Activated CD4-positive, alpha-beta T cell treated with anti-CD3 and anti-CD28 coated beads, Interleukin-2, Interleukin-6, amounts not matched to agents 100 ng/mL and 50 ng/mL, durations not matched to agents 16 hours and 8 hours (primary cell): Measurements from ENCODE around the gene PRRC2C.
A peak's percentile ranks its signal among the peaks of the same experiment; 100 is the strongest.
"Not testable (repeated sequence)": the region's sequence is repeated elsewhere in the genome, so short reads cannot be mapped to it uniquely, and the experiment has no call there.

Experiments used
- DNase-seq: peaks from one replicate; pipeline ENCODE4 v3.0.0-alpha.2; 2020

The PRRC2C gene

GRCh38 chr1:171485375-171486047, at the start of gene PRRC2C:
Gene PRRC2C, plus strand, starts transcription at chr1:171485530. Its CDS starts 26,559 bp downstream, at chr1:171512089.
- DNase-seq, result peak; percentile 96

- DNase-seq, result no peak
Measured at GRCh38 chr1:171438441-171438840, 46.9 kb upstream of the PRRC2C start.

- DNase-seq, result not testable (repeated sequence)
Measured at GRCh38 chr1:171440201-171440600, 45.1 kb upstream of the PRRC2C start.

- not testable (repeated sequence) for DNase-seq
Measured at GRCh38 chr1:171441278-171441895, 43.9 kb upstream of the PRRC2C start.

- DNase-seq, result no peak
Measured at GRCh38 chr1:171446386-171446785, 38.9 kb upstream of the PRRC2C start.

GRCh38 chr1:171455967-171456366, 29.4 kb upstream of the PRRC2C start:
- no peak for DNase-seq

GRCh38 chr1:171457412-171457811, 27.9 kb upstream of the PRRC2C start:
- no peak for DNase-seq

GRCh38 chr1:171460018-171460620, 25.2 kb upstream of the PRRC2C start:
- DNase-seq, result no peak

- no peak for DNase-seq
Measured at GRCh38 chr1:171467626-171468025, 17.7 kb upstream of the PRRC2C start.

GRCh38 chr1:171468120-171468750, 17.1 kb upstream of the PRRC2C start:
- DNase-seq, result peak; percentile 36

GRCh38 chr1:171470726-171471125, 14.6 kb upstream of the PRRC2C start:
- no peak for DNase-seq

- no peak for DNase-seq
Measured at GRCh38 chr1:171472183-171472647, 13.1 kb upstream of the PRRC2C start.

- no peak for DNase-seq
Measured at GRCh38 chr1:171476829-171477228, 8.5 kb upstream of the PRRC2C start.

- DNase-seq, result no peak
Measured at GRCh38 chr1:171477804-171478203, 7.5 kb upstream of the PRRC2C start.

- no peak for DNase-seq
Measured at GRCh38 chr1:171480035-171480434, 5.3 kb upstream of the PRRC2C start.

- DNase-seq, result no peak
Measured at GRCh38 chr1:171484760-171485374, 463 bp upstream of the PRRC2C start.

GRCh38 chr1:171486048-171486519, 754 bp downstream of the PRRC2C start:
- peak; percentile 81 for DNase-seq

GRCh38 chr1:171487038-171487437, 1.7 kb downstream of the PRRC2C start:
- no peak for DNase-seq

- peak; percentile 10 for DNase-seq
Measured at GRCh38 chr1:171488190-171488929, 3.0 kb downstream of the PRRC2C start.

GRCh38 chr1:171494076-171494475, 8.7 kb downstream of the PRRC2C start:
- DNase-seq, result no peak

GRCh38 chr1:171495444-171495843, 10.1 kb downstream of the PRRC2C start:
- no peak for DNase-seq

GRCh38 chr1:171500304-171500703, 15.0 kb downstream of the PRRC2C start:
- DNase-seq, result no peak
